ENCODE results near the gene HHIPL2. TPM values are rescaled to one million over a fixed set of nuclear protein-coding genes. Genes with fewer than 3 reads are reported as not detected.

Gene HHIPL2
- total RNA-seq = not detected in 2 replicates

GRCh38 chr1:222547944-222548671 lies at the start of gene HHIPL2:
HHIPL2 (minus strand) TSS chr1:222548104; CDS start chr1:222548044, 60 bp downstream.
- DNase-seq (ENCODE audit: low read depth in 2 of 2) = no peak

GRCh38 chr1:222596696-222597095 lies 48.8 kb upstream of the HHIPL2 start:
- no peak for DNase-seq (ENCODE audit: low read depth in 2 of 2)

- DNase-seq (ENCODE audit: low read depth in 2 of 2) = no peak
Observed at GRCh38 chr1:222594789-222595188, 46.9 kb upstream of the HHIPL2 start.

- no peak for DNase-seq (ENCODE audit: low read depth in 2 of 2)
Observed at GRCh38 chr1:222592171-222592570, 44.3 kb upstream of the HHIPL2 start.

- peak; percentile 37 to 73 for DNase-seq (ENCODE audit: low read depth in 2 of 2)
Observed at GRCh38 chr1:222589462-222590302, 41.8 kb upstream of the HHIPL2 start, which contains the start of gene TAF1A. TAF1A (minus strand) TSS chr1:222589933.

- DNase-seq (ENCODE audit: low read depth in 2 of 2) = no peak
Observed at GRCh38 chr1:222588135-222588534, 40.2 kb upstream of the HHIPL2 start.

- no peak for DNase-seq (ENCODE audit: low read depth in 2 of 2)
Observed at GRCh38 chr1:222586842-222587241, 38.9 kb upstream of the HHIPL2 start.

- DNase-seq (ENCODE audit: low read depth in 2 of 2) = no peak
Observed at GRCh38 chr1:222583079-222583478, 35.2 kb upstream of the HHIPL2 start.

- DNase-seq (ENCODE audit: low read depth in 2 of 2) = peak; percentile 61 to 73
Observed at GRCh38 chr1:222582099-222582774, 34.3 kb upstream of the HHIPL2 start.

- DNase-seq (ENCODE audit: low read depth in 2 of 2) = no peak
Observed at GRCh38 chr1:222579316-222579715, 31.4 kb upstream of the HHIPL2 start.

- DNase-seq (ENCODE audit: low read depth in 2 of 2) = no peak
Observed at GRCh38 chr1:222570837-222571236, 22.9 kb upstream of the HHIPL2 start.

GRCh38 chr1:222561656-222562055 lies 13.8 kb upstream of the HHIPL2 start:
- no peak for DNase-seq (ENCODE audit: low read depth in 2 of 2)

GRCh38 chr1:222557574-222557973 lies 9.7 kb upstream of the HHIPL2 start:
- DNase-seq (ENCODE audit: low read depth in 2 of 2) = no peak

GRCh38 chr1:222557148-222557547 lies 9.2 kb upstream of the HHIPL2 start:
- DNase-seq (ENCODE audit: low read depth in 2 of 2) = peak in 1 of 2 donors; percentile 48

- DNase-seq (ENCODE audit: low read depth in 2 of 2) = no peak
Observed at GRCh38 chr1:222555992-222556615, 8.2 kb upstream of the HHIPL2 start.

- DNase-seq (ENCODE audit: low read depth in 2 of 2) = no peak
Observed at GRCh38 chr1:222554177-222554576, 6.3 kb upstream of the HHIPL2 start.

- no peak for DNase-seq (ENCODE audit: low read depth in 2 of 2)
Observed at GRCh38 chr1:222552882-222553281, 5.0 kb upstream of the HHIPL2 start.

- no peak for DNase-seq (ENCODE audit: low read depth in 2 of 2)
Observed at GRCh38 chr1:222547260-222547614, 667 bp downstream of the HHIPL2 start.

GRCh38 chr1:222546548-222547259 lies 1.2 kb downstream of the HHIPL2 start:
- DNase-seq (ENCODE audit: low read depth in 2 of 2) = no peak

- no peak for DNase-seq (ENCODE audit: low read depth in 2 of 2)
Observed at GRCh38 chr1:222546091-222546490, 1.8 kb downstream of the HHIPL2 start.

GRCh38 chr1:222543817-222544216 lies 4.1 kb downstream of the HHIPL2 start:
- no peak for DNase-seq (ENCODE audit: low read depth in 2 of 2)
